Measurements from ENCODE around the gene C1QTNF8.

DNA sequence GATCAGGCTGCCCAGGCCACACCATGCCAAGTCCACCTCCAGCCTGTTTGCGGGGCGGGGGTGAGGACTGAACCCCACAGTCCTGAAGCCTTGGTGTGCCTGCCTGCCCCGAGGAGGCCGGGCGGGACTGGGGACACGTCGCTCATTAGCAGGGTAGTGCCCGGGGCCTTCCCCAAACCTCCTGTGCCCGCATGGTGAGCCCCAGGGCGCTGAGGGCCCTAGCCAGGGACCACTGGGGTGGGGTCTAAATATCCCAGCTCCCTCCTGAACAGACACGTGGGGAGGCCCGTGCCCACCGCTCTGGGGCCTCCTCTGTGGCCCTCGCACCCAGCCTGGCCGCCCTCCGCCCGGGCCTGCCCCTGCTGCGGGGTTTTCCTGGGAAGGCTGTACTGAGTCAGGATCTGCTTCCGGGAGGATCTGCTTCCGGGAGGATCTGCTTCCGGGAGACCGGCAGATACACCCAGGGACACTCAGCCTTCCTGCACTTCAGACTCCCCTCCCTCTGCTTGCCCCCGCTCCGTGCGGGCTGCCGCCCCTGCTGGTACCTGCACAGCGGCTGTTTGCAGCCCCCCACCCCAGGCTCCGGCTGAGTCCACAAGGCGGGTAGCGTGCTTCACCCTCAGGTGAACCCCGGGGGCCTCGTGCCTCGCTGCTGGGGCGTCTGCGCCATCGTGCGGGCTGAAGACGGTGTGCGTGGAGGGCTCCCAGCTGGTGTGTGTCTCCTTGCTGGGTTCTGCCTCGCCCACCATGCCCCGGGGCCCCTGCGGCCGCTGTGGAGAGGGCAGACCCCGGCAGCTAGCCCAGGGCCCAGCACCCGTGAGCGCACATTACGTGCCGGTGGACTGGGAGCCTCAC lies 33.3 kb upstream of the C1QTNF8 start:
- TF ChIP-seq EZH2 (IDR thresholded peaks at IDR 0.05; ENCODE audit: insufficient read depth, poor library complexity, severe bottlenecking), result no peak
- no peak for TF ChIP-seq EZH2phosphoT487 (IDR thresholded peaks at IDR 0.05; ENCODE audit: insufficient read depth, low read depth)

Data from GM23248 (cell line).